ENCODE results near the gene MKKS. TPM values are rescaled to one million over a fixed set of nuclear protein-coding genes. Genes with fewer than 3 reads are reported as not detected.
A peak's percentile ranks its signal among the peaks of the same experiment; 100 is the strongest.

Gene MKKS
- total RNA-seq, 1 experiment from 2014 or later, result 20.9 TPM

- TF ChIP-seq MLX (CRISPR knock-in tag; IDR thresholded peaks at IDR 0.05), result no peak
- no peak for TF ChIP-seq GTF2I (CRISPR knock-in tag; conservative IDR thresholded peaks at IDR 0.05)
- no peak for TF ChIP-seq ZNF396 (CRISPR knock-in tag; IDR thresholded peaks at IDR 0.05; ENCODE audit: borderline replicate concordance)
- no peak for TF ChIP-seq ZNF671 (CRISPR knock-in tag; IDR thresholded peaks at IDR 0.05)
These were observed 20.2 kb upstream of the MKKS start (continued) for GRCh38 chr20:10454151-10454750.

GRCh38 chr20:10453241-10453640 is 19.2 kb upstream of the MKKS start:
- TF ChIP-seq TEAD4 (CRISPR knock-in tag; IDR thresholded peaks at IDR 0.05) (no peak), ATF3 (CRISPR knock-in tag; conservative IDR thresholded peaks at IDR 0.05) (no peak), CBFB (CRISPR knock-in tag; IDR thresholded peaks at IDR 0.05; ENCODE audit: low read depth) (no peak), ZNF425 (CRISPR knock-in tag; conservative IDR thresholded peaks at IDR 0.05) (no peak), GRHL2 (CRISPR knock-in tag; IDR thresholded peaks at IDR 0.05; ENCODE audit: insufficient replicate concordance, severe bottlenecking) (no peak), ZBTB21 (CRISPR knock-in tag; IDR thresholded peaks at IDR 0.05; ENCODE audit: borderline replicate concordance) (no peak), ELF4 (CRISPR knock-in tag; IDR thresholded peaks at IDR 0.05; ENCODE audit: low read depth) (no peak), JAZF1 (CRISPR knock-in tag; IDR thresholded peaks at IDR 0.05) (no peak), AFF4 (CRISPR knock-in tag; IDR thresholded peaks at IDR 0.05; ENCODE audit: borderline replicate concordance) (no peak), MAX (CRISPR knock-in tag; IDR thresholded peaks at IDR 0.05) (no peak), E2F5 (CRISPR knock-in tag; IDR thresholded peaks at IDR 0.05) (no peak), ZNF219 (CRISPR knock-in tag; IDR thresholded peaks at IDR 0.05; ENCODE audit: borderline replicate concordance) (no peak), NR2C2 (CRISPR knock-in tag; IDR thresholded peaks at IDR 0.05) (no peak), CDX4 (CRISPR knock-in tag; IDR thresholded peaks at IDR 0.05; ENCODE audit: borderline replicate concordance) (no peak), EMX1 (CRISPR knock-in tag; IDR thresholded peaks at IDR 0.05) (no peak), MLX (CRISPR knock-in tag; IDR thresholded peaks at IDR 0.05) (no peak), ZNF263 (CRISPR knock-in tag; IDR thresholded peaks at IDR 0.05; ENCODE audit: low read depth) (no peak), ATF6 (CRISPR knock-in tag; IDR thresholded peaks at IDR 0.05) (no peak), RELA (CRISPR knock-in tag; IDR thresholded peaks at IDR 0.05; ENCODE audit: borderline replicate concordance) (no peak)
- peak overlapping the region; percentile 26; the same call in 1 of the 2 replicates for H3K27ac Mint-ChIP-seq
- ATAC-seq, result peak; percentile 34; the same call in 1 of the 2 replicates
- CTCF ChIA-PET, result interaction anchor here (1.1 kb wide), 1 partner anchor 16 kb away, joined by 3 read pairs; no protein-coding TSS in a partner anchor
- H3K9me3 Mint-ChIP-seq, result peaks cover 8% of the 10 kb centered on the region; the same call in 1 of the 2 replicates
- no peak for DNase-seq (ENCODE audit: low spot score)
- H3K4me3 Mint-ChIP-seq, result no peak overlapping the region
- POLR2A ChIA-PET, result interaction anchor here (1.2 kb wide), 1 partner anchor 18 kb away, joined by 4 read pairs; the partner anchor contains the start of gene SLX4IP
- peaks cover 23% of the 10 kb centered on the region for H3K4me1 Mint-ChIP-seq
- peaks cover 2% of the 10 kb centered on the region; the same call in 1 of the 2 replicates for H3K36me3 Mint-ChIP-seq
- no peaks in the 10 kb centered on the region for H3K27me3 Mint-ChIP-seq (ENCODE audit: low read depth)

Measured in WTC11 (cell line).